NK-92 (cell line): ENCODE measurements around the gene VRTN.

Source experiments
- DNase-seq: peaks from one replicate; lab custom pipeline; 2025; ENCODE audit not compliant: unreplicated experiment; lab: John Stamatoyannopoulos, UW

Gene VRTN

GRCh38 chr14:74392616-74393570 lies 44.6 kb downstream of the VRTN start:
- no peak for DNase-seq

- no peak for DNase-seq
Measured at GRCh38 chr14:74394549-74394948, 46.3 kb downstream of the VRTN start.

DNA sequence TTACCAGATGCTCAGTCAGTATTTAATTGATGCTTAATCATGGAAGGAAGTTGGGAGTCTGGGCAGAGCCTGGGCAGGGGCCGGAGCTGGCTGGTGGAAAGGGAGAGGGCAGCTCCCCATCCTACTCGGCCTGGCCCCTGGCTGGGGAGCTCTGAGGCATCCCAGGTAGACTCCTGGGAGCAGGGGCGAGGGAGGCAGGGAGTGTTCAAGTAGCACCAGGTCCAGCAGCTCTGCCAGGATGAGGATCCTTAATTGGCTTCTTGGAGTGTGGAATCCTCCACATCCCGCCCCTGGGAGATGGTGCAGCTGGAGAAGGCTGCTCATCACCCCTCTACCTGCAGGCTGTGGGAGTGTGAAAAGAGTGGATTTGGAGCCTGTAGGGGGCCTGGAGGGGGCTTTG lies 46.8 kb downstream of the VRTN start:
- DNase-seq, result no peak

GRCh38 chr14:74400031-74400685 lies 51.9 kb downstream of the VRTN start:
- no peak for DNase-seq

- DNase-seq, result no peak
Measured at GRCh38 chr14:74400919-74401503, 52.7 kb downstream of the VRTN start.

GRCh38 chr14:74401504-74402241 lies 53.4 kb downstream of the VRTN start:
- no peak for DNase-seq

DNA sequence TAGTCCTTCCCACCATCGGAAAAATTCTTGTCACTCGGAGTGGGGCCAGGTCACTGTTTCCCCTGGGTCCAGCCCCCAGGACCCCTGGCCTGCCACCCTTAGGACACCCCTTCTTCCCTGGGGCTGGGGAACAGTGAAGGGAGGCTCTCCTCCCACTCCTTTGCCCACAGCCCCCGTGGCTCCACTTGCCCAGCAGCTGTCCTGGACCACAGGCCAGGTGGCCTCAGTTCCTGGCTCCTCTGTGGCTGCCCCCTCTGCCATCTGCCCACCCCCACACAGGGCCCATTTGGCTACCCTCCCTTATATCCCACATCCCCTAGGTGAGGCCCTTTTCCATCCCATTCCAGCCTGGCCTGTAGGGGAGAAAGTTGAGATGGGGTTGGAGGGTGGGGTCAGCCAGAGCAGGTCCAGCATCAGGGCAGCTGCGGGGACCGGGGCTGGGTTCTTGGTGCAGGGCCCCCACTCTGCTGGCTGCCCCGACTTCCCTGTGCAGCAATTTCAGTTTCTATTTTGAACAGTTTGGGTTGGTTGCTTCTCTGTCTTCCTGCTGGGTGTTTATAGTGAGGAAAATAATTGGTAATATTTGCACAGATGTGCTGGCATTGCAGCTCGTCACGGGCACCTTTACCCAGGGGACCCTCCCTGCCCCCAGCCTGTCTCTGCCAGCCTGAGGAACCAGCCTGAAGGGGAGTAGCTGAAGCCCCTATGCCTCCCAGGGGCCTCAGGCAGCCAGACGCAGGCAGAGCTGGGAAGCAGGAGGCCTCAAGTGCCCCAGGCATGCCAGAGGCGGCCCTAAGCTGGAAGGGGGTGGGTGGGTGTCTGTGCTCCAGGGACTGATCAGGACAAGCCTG lies 54.4 kb downstream of the VRTN start:
- DNase-seq, result no peak

DNA sequence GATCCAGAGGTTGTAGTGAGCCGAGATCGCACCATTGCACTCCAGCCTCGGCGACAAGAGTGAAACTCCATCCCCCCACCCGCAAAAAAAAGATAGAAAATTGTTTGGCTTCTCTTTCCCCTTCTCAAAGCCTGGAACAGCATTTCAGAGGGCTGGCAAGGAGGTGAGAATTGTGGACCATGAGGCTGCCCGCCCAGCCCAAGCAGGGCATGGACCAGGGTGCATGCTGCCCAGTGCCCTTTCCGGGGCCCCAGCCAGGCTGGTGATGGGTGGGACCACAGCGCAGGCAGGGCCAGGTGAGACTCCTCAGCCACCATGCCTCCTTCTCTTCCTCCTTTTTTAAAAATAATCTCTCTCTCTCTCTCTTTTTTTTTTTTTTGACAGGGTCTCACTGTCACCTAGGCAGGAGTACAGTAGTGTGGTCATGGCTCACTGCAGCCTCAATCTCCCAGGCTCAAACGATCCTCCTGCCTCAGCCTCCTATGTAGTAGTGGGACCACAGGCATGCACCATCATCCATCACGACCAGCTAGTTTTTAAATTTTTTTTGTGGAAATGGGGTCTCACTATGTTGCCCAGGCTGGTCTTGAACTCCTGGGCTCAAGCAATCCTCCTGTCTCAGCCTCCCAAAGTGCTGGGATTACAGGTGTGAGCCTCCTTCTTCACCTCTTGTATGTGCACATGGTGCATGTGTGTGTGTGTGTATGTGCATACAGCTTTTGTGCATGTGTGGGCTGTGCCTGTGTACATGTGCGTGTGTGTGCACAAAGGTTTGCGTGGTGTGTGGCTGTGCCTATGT lies 55.5 kb downstream of the VRTN start:
- DNase-seq, result no peak

GRCh38 chr14:74404435-74404834 lies 56.2 kb downstream of the VRTN start:
- no peak for DNase-seq

DNA sequence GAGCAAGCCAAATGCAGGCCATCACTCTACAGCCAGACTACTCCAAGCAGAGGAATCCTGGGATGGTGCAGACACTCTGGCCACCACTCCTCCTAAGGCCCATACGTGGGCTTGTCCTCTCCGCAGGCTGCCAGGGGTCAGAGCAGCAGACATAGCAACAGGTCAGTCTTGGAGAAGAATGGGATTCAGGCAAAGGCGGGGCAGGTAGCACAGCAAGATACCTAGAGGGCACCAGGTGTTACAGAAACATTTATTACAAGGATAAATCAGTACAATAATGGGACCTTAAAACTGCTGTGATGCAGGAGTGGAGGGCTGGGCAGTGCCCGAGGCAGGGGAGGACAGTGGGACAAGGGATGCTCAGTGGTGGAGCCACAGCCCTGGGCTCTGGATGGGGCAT lies 57.4 kb downstream of the VRTN start:
- no peak for DNase-seq

- DNase-seq, result no peak
Measured at GRCh38 chr14:74407021-74407800, 58.9 kb downstream of the VRTN start.

DNA sequence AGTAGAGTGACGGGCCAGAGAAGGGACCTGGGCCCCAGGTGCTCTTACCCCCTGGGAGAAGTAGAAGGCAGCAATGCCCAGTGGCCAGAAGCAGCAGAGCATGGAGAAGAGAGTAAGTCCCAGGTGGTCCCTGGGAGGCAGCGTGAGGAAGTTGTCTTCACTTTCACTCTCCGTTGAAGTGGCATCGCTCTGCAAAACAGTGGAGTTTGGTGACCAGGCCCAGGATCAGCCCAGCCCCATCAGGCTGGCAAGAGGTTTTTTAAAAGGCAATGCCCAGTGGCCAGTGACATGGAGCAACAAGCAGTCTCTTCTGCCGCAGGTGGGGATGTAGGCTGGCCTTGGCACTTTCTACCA lies 59.5 kb downstream of the VRTN start:
- no peak for DNase-seq

DNA sequence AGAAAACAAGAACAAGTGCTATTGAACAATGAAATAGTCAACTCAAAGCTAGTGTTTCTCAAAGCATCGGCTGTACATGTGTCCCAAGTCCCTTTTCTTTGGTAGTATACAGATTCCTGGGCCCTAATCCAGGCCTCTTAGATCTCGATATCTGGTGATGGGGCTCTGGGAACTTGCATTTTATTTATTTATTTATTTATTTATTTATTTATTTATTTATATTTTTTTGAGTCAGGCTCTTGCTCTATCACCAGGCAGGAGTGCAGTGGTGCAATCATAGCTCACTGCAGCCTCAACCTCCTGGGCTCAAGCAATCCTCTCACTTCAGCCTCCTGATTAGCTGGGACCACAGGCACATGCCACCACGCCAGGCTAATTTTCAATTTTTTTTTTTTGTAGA lies 60.6 kb downstream of the VRTN start:
- no peak for DNase-seq

DNA sequence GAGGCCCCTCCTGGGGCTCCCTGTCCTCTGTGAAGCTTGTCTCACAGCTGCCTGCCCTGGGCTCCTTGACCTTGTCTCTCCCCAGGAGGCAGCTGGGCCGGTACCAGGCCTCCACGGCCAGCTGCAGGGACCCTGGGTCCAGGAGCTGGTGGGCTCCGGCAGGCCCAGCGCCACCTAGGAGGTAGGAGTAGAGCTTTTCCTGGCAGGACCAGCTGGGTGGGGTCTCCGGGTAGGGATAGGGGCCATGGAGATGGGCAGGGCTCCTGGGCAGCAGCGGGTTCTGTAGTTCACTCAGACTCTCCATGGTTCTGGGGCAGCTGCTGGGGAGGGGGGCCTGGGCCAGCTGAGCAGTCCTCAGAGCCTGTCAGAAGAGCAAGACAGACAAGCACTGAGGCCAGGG lies 61.2 kb downstream of the VRTN start:
- DNase-seq, result no peak
